ENCODE measurements around the gene GP2.

GP2 gene

GRCh38 chr16:20289571-20289970, 37.7 kb downstream of the GP2 start:
- Histone ChIP-seq H3K9me3 (ENCODE audit: insufficient read depth, low read length) (no peaks in the 10 kb centered on the region), H3K36me3 (ENCODE audit: insufficient read depth, insufficient read length, low read length) (no peaks in the 10 kb centered on the region), H3K9ac (ENCODE audit: insufficient read length, low read depth) (no peak overlapping the region), H3K4me1 (ENCODE audit: insufficient read depth, insufficient read length) (peaks cover 8% of the 10 kb centered on the region), H3K4me3 (ENCODE audit: insufficient read length, low read depth) (no peak overlapping the region), H3K27me3 (ENCODE audit: insufficient read depth, insufficient read length) (no peaks in the 10 kb centered on the region)
- DNase-seq (ENCODE audit: low read depth, low spot score), result no peak
- no peak for TF ChIP-seq ZNF274 (IDR thresholded peaks at IDR 0.05; ENCODE audit: low read depth, low read length)
- TF ChIP-seq SUZ12 (IDR thresholded peaks at IDR 0.05; ENCODE audit: extremely low read depth, insufficient read depth, insufficient read length), result no peak
- no peak for TF ChIP-seq YY1 (IDR thresholded peaks at IDR 0.05; ENCODE audit: insufficient read depth, insufficient read length)

DNA sequence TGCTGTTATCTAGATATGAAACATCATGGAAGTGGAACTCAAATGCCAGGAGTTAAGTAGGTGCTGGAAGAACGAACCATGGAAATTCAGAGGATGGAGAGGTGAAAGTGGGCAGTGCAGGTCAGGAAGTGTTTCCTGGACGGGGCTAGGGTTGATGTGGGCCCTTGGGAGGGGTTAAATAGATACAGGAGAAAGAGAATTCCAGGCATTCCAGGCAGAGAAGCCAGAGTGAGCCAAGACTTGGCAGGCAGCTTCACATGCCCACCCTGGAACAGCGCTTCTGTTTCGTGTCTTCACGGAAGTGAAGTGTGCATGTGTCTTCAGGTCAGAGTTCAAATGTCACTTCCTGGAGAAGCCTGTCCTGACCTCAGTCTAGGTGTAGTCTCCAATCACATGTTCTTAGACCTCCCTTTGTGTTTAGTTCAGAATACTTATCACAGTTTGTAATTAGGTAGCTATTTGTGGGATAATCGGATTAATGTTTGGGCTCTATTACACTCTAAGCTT, 41.3 kb downstream of the GP2 start:
- Histone ChIP-seq H3K27me3 (ENCODE audit: insufficient read depth, insufficient read length) (no peaks in the 10 kb centered on the region), H3K36me3 (ENCODE audit: insufficient read depth, insufficient read length, low read length) (no peaks in the 10 kb centered on the region), H3K4me1 (ENCODE audit: insufficient read depth, insufficient read length) (peaks cover 3% of the 10 kb centered on the region), H3K4me3 (ENCODE audit: insufficient read length, low read depth) (no peak overlapping the region), H3K9me3 (ENCODE audit: insufficient read depth, low read length) (no peaks in the 10 kb centered on the region), H3K9ac (ENCODE audit: insufficient read length, low read depth) (no peak overlapping the region)
- TF ChIP-seq YY1 (IDR thresholded peaks at IDR 0.05; ENCODE audit: insufficient read depth, insufficient read length), result no peak
- no peak for TF ChIP-seq SUZ12 (IDR thresholded peaks at IDR 0.05; ENCODE audit: extremely low read depth, insufficient read depth, insufficient read length)
- TF ChIP-seq ZNF274 (IDR thresholded peaks at IDR 0.05; ENCODE audit: low read depth, low read length), result no peak
- DNase-seq (ENCODE audit: low read depth, low spot score), result no peak

DNA sequence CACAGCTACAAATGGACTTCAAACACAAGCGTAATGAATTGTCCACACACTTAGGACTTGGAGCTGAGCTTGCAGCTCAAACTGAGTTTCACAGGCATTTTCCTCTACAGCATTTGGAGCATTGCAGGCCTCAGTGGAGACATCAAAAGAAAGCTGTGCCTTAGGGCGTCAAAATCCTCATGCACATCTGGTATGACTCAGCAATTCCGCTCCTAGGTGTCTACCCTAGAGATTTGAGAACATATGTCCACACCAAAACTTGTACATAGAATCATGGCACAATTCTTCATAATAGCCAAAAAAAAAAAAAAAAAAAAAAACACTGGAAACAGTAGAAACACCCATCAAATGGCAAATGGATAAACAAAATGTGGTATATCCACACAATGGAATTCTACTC, 47.1 kb downstream of the GP2 start:
- Histone ChIP-seq H3K9me3 (ENCODE audit: insufficient read depth, low read length) (no peaks in the 10 kb centered on the region), H3K27me3 (ENCODE audit: insufficient read depth, insufficient read length) (no peaks in the 10 kb centered on the region), H3K9ac (ENCODE audit: insufficient read length, low read depth) (no peak overlapping the region), H3K36me3 (ENCODE audit: insufficient read depth, insufficient read length, low read length) (no peaks in the 10 kb centered on the region), H3K4me1 (ENCODE audit: insufficient read depth, insufficient read length) (no peaks in the 10 kb centered on the region), H3K4me3 (ENCODE audit: insufficient read length, low read depth) (no peak overlapping the region)
- DNase-seq (ENCODE audit: low read depth, low spot score), result no peak
- TF ChIP-seq YY1 (IDR thresholded peaks at IDR 0.05; ENCODE audit: insufficient read depth, insufficient read length) (no peak), ZNF274 (IDR thresholded peaks at IDR 0.05; ENCODE audit: low read depth, low read length) (no peak), SUZ12 (IDR thresholded peaks at IDR 0.05; ENCODE audit: extremely low read depth, insufficient read depth, insufficient read length) (no peak)

- H3K4me1 ChIP-seq (ENCODE audit: insufficient read depth, insufficient read length), result no peaks in the 10 kb centered on the region
These were observed 55.4 kb downstream of the GP2 start for GRCh38 chr16:20271893-20272292.

GRCh38 chr16:20268409-20268808, 58.9 kb downstream of the GP2 start:
- Histone ChIP-seq H3K4me1 (ENCODE audit: insufficient read depth, insufficient read length) (no peaks in the 10 kb centered on the region), H3K27me3 (ENCODE audit: insufficient read depth, insufficient read length) (no peaks in the 10 kb centered on the region), H3K9me3 (ENCODE audit: insufficient read depth, low read length) (no peaks in the 10 kb centered on the region), H3K9ac (ENCODE audit: insufficient read length, low read depth) (no peak overlapping the region), H3K36me3 (ENCODE audit: insufficient read depth, insufficient read length, low read length) (no peaks in the 10 kb centered on the region), H3K4me3 (ENCODE audit: insufficient read length, low read depth) (no peak overlapping the region)
- no peak for DNase-seq (ENCODE audit: low read depth, low spot score)
- TF ChIP-seq SUZ12 (IDR thresholded peaks at IDR 0.05; ENCODE audit: extremely low read depth, insufficient read depth, insufficient read length) (no peak), ZNF274 (IDR thresholded peaks at IDR 0.05; ENCODE audit: low read depth, low read length) (no peak), YY1 (IDR thresholded peaks at IDR 0.05; ENCODE audit: insufficient read depth, insufficient read length) (no peak)

More at GRCh38 chr16:20271893-20272292, 55.4 kb downstream of the GP2 start:
- no peaks in the 10 kb centered on the region for H3K9me3 ChIP-seq (ENCODE audit: insufficient read depth, low read length)
- H3K9ac ChIP-seq (ENCODE audit: insufficient read length, low read depth), result no peak overlapping the region
- no peak overlapping the region for H3K4me3 ChIP-seq (ENCODE audit: insufficient read length, low read depth)
- TF ChIP-seq SUZ12 (IDR thresholded peaks at IDR 0.05; ENCODE audit: extremely low read depth, insufficient read depth, insufficient read length) (no peak), ZNF274 (IDR thresholded peaks at IDR 0.05; ENCODE audit: low read depth, low read length) (no peak), YY1 (IDR thresholded peaks at IDR 0.05; ENCODE audit: insufficient read depth, insufficient read length) (no peak)
- no peaks in the 10 kb centered on the region for H3K27me3 ChIP-seq (ENCODE audit: insufficient read depth, insufficient read length)
- DNase-seq (ENCODE audit: low read depth, low spot score), result no peak
- H3K36me3 ChIP-seq (ENCODE audit: insufficient read depth, insufficient read length, low read length), result no peaks in the 10 kb centered on the region

- Histone ChIP-seq H3K4me3 (ENCODE audit: insufficient read length, low read depth) (no peak overlapping the region), H3K4me1 (ENCODE audit: insufficient read depth, insufficient read length) (no peaks in the 10 kb centered on the region), H3K27me3 (ENCODE audit: insufficient read depth, insufficient read length) (no peaks in the 10 kb centered on the region), H3K9ac (ENCODE audit: insufficient read length, low read depth) (no peak overlapping the region), H3K9me3 (ENCODE audit: insufficient read depth, low read length) (no peaks in the 10 kb centered on the region), H3K36me3 (ENCODE audit: insufficient read depth, insufficient read length, low read length) (no peaks in the 10 kb centered on the region)
- DNase-seq (ENCODE audit: low read depth, low spot score), result no peak
- TF ChIP-seq YY1 (IDR thresholded peaks at IDR 0.05; ENCODE audit: insufficient read depth, insufficient read length), result no peak
- no peak for TF ChIP-seq ZNF274 (IDR thresholded peaks at IDR 0.05; ENCODE audit: low read depth, low read length)
- no peak for TF ChIP-seq SUZ12 (IDR thresholded peaks at IDR 0.05; ENCODE audit: extremely low read depth, insufficient read depth, insufficient read length)
These were observed 62.3 kb downstream of the GP2 start for GRCh38 chr16:20265019-20265418.

- no peak overlapping the region for H3K9ac ChIP-seq (ENCODE audit: insufficient read length, low read depth)
- DNase-seq (ENCODE audit: low read depth, low spot score), result no peak
- H3K4me1 ChIP-seq (ENCODE audit: insufficient read depth, insufficient read length), result no peaks in the 10 kb centered on the region
- no peaks in the 10 kb centered on the region for H3K36me3 ChIP-seq (ENCODE audit: insufficient read depth, insufficient read length, low read length)
- TF ChIP-seq ZNF274 (IDR thresholded peaks at IDR 0.05; ENCODE audit: low read depth, low read length), result no peak
- TF ChIP-seq SUZ12 (IDR thresholded peaks at IDR 0.05; ENCODE audit: extremely low read depth, insufficient read depth, insufficient read length), result no peak
- no peak for TF ChIP-seq YY1 (IDR thresholded peaks at IDR 0.05; ENCODE audit: insufficient read depth, insufficient read length)
- no peak overlapping the region for H3K4me3 ChIP-seq (ENCODE audit: insufficient read length, low read depth)
- no peaks in the 10 kb centered on the region for H3K27me3 ChIP-seq (ENCODE audit: insufficient read depth, insufficient read length)
- peaks cover 8% of the 10 kb centered on the region; the same call in 1 of the 2 replicates for H3K9me3 ChIP-seq (ENCODE audit: insufficient read depth, low read length)
These were observed 64.0 kb downstream of the GP2 start for GRCh38 chr16:20263138-20263855.
